ENCODE results near the gene MRFAP1. TPM values are rescaled to one million over a fixed set of nuclear protein-coding genes. Genes with fewer than 3 reads are reported as not detected.
"Not testable (repeated sequence)": the region's sequence is repeated elsewhere in the genome, so short reads cannot be mapped to it uniquely, and the experiment has no call there.

Gene MRFAP1
- total RNA-seq, 1 experiment from 2014 or later, result 212 TPM

DNA sequence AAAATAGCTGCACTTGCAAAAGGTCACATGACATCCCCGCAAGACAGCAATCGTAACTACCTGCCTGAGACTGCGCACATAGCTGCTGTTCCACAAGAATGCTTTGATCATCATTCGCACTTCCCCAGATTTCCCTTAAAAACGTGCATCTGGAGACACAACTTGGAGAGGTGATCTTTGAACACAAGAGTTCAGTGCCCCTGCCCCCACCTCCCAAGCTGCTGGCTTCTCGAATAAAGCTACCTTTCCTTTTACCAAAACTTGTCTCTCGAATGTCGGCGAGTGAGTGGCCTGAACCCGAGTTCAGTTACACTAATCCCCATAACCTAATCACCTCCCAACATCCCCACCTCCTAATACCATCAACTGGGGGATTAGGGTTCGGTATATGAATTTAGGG is 14.4 kb upstream of the MRFAP1 start:
- Histone ChIP-seq H3K4me1 (ENCODE audit: control insufficient read depth, insufficient read depth, low read length) (no peaks in the 10 kb centered on the region), H3K36me3 (ENCODE audit: control insufficient read depth, insufficient read depth, low read length) (no peaks in the 10 kb centered on the region), H3K9me3 (ENCODE audit: control insufficient read depth, insufficient read depth, low read depth, low read length) (no peaks in the 10 kb centered on the region), H3K27ac (ENCODE audit: low read length) (no peak overlapping the region), H3K4me3 (ENCODE audit: low read depth in 2 of 2, low read length in 2 of 2) (no peak overlapping the region), H3K27me3 (ENCODE audit: control insufficient read depth, insufficient read depth, low read length) (no peaks in the 10 kb centered on the region)
- BruUV-seq (replicated peaks), result no TSS peak
- intact Hi-C loops (cut with micrococcal nuclease; ENCODE audit: unreplicated experiment) (no loop called here), in situ Hi-C loops (cut with HindIII; ENCODE audit: low pct_unique_long_range_greater_than_20kb, low sequenced_read_pairs) (no loop called here)
- DNase-seq (ENCODE audit: low read depth, low spot score), result no peak
- CTCF ChIA-PET, result no interaction called here
- POLR2A ChIA-PET, result no interaction called here
- TF ChIP-seq SIN3A (IDR thresholded peaks at IDR 0.05; ENCODE audit: borderline replicate concordance, insufficient read depth, low read depth, low read length) (no peak), POLR2AphosphoS5 (IDR thresholded peaks at IDR 0.05; ENCODE audit: low read depth, low read length) (no peak), CTCF (IDR thresholded peaks at IDR 0.05) (no peak), REST (IDR thresholded peaks at IDR 0.05; ENCODE audit: insufficient read depth in 1 of 2, low read depth in 2 of 2, low read length in 1 of 2) (no peak), TCF7L2 (IDR thresholded peaks at IDR 0.05; ENCODE audit: low read depth, low read length) (no peak)
- no peak for ATAC-seq

GRCh38 chr4:6627832-6628231 is 12.7 kb upstream of the MRFAP1 start:
- DNase-seq (ENCODE audit: low read depth, low spot score) (no peak), ATAC-seq (no peak)
- H3K27me3 ChIP-seq (ENCODE audit: control insufficient read depth, insufficient read depth, low read length), result no peaks in the 10 kb centered on the region
- ChIA-PET CTCF (interaction anchor here (0.6 kb wide), 1 partner anchor 20 kb away, joined by 6 read pairs; no protein-coding TSS in a partner anchor), POLR2A (no interaction called here)
- H3K27ac ChIP-seq (ENCODE audit: low read length), result no peak overlapping the region
- TF ChIP-seq CTCF (IDR thresholded peaks at IDR 0.05) (no peak), REST (IDR thresholded peaks at IDR 0.05; ENCODE audit: insufficient read depth in 1 of 2, low read depth in 2 of 2, low read length in 1 of 2) (no peak), TCF7L2 (IDR thresholded peaks at IDR 0.05; ENCODE audit: low read depth, low read length) (no peak), POLR2AphosphoS5 (IDR thresholded peaks at IDR 0.05; ENCODE audit: low read depth, low read length) (no peak), SIN3A (IDR thresholded peaks at IDR 0.05; ENCODE audit: borderline replicate concordance, insufficient read depth, low read depth, low read length) (no peak)
- BruUV-seq (replicated peaks), result no TSS peak
- no peak overlapping the region for H3K4me3 ChIP-seq (ENCODE audit: low read depth in 2 of 2, low read length in 2 of 2)
- H3K4me1 ChIP-seq (ENCODE audit: control insufficient read depth, insufficient read depth, low read length), result no peaks in the 10 kb centered on the region
- no peaks in the 10 kb centered on the region for H3K9me3 ChIP-seq (ENCODE audit: control insufficient read depth, insufficient read depth, low read depth, low read length)
- H3K36me3 ChIP-seq (ENCODE audit: control insufficient read depth, insufficient read depth, low read length), result no peaks in the 10 kb centered on the region
- intact Hi-C loops (cut with micrococcal nuclease; ENCODE audit: unreplicated experiment) (no loop called here), in situ Hi-C loops (cut with HindIII; ENCODE audit: low pct_unique_long_range_greater_than_20kb, low sequenced_read_pairs) (no loop called here)

- POLR2A ChIA-PET, CTCF ChIA-PET: not testable (repeated sequence)
Measured at GRCh38 chr4:6628484-6628883, 12.0 kb upstream of the MRFAP1 start.

More at GRCh38 chr4:6628484-6628883, 12.0 kb upstream of the MRFAP1 start:
- H3K36me3 ChIP-seq (ENCODE audit: control insufficient read depth, insufficient read depth, low read length); H3K27ac ChIP-seq (ENCODE audit: low read length); intact Hi-C loops (cut with micrococcal nuclease; ENCODE audit: unreplicated experiment); ATAC-seq; H3K9me3 ChIP-seq (ENCODE audit: control insufficient read depth, insufficient read depth, low read depth, low read length); in situ Hi-C loops (cut with HindIII; ENCODE audit: low pct_unique_long_range_greater_than_20kb, low sequenced_read_pairs); BruUV-seq (replicated peaks); H3K4me3 ChIP-seq (ENCODE audit: low read depth in 2 of 2, low read length in 2 of 2); H3K27me3 ChIP-seq (ENCODE audit: control insufficient read depth, insufficient read depth, low read length); H3K4me1 ChIP-seq (ENCODE audit: control insufficient read depth, insufficient read depth, low read length); DNase-seq (ENCODE audit: low read depth, low spot score): not testable (repeated sequence)
